CD4-positive, alpha-beta T cell treated with Interleukin-1 beta for 1 hour (primary cell): ENCODE data around the gene PPID.
"Not testable (repeated sequence)": the region's sequence is repeated elsewhere in the genome, so short reads cannot be mapped to it uniquely, and the experiment has no call there.

ENCODE experiments used
- DNase-seq, 2 donors: peaks; one replicate each; pipeline ENCODE4 v3.0.0-alpha.2; 2020 to 2022

PPID gene

DNA sequence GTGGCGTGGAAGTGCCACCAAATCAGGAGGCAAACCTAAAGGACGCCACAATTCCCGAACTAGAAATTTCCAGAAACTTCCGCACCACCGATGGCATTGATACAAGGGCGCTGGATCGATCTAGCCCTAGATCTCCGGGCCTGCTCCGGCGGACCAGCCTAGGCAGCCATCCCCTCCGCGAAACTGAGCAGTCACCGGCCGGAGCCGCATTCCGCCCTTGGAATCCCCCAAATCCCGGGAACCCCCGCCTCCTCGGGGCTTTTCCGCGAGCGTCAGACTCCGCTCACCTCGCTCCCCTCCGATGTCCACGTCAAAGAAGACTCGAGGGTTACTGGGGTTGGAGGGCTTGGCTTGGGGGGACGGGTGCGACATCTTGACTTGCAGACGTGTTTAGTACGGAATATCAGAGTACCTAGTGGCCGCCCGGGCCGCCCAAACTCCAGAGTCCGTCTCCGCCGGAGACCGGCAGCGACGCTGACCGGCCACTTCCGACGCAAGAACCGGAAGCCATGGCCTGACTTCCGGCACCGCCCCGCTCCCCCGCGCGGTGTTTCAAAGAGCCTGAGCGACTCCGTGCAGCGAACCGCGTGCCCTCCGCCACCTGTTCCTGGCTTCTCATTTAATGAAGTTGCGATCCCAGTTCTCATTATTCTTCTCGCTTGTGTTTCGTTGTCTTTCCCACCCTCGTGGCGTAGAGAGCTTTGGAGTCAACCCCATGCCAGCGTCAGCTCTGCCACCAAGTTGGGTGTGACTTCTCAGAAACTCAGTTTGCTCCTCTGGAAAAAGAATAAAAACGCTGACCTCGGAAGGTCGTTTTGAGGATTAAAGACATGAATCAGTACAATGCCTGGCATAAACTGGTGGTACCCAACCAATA lies at the start of gene PPID:
TSS of gene PPID (minus strand) at position 480 of the 877 bp plus-strand sequence. CDS start at position 372, 108 bp downstream.
- peak; percentile 82 for DNase-seq

- no peak for DNase-seq
Measured at GRCh38 chr4:158771776-158772175, 48.6 kb upstream of the PPID start.

DNA sequence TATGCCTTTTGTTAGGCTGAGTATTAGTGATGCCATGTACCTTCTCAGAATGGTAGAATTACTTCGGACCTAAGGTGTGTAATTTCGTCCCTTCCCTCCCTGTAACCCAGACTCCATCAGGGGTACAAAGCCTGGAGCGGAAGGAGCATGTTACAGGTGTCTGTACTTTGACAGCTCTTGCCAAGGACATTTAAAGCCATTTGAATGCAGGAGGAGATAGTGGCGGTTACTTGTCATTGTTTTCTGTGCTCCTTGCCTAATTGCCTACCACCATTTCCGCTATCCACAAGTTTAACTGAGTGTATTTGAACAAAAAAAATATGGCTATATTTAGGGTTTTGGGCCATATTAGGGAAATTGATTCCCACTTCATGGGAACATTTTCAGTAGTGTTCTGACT lies 47.5 kb upstream of the PPID start:
- DNase-seq = no peak

GRCh38 chr4:158769175-158769921 lies 46.2 kb upstream of the PPID start:
- DNase-seq = peak; percentile 46 to 49

DNA sequence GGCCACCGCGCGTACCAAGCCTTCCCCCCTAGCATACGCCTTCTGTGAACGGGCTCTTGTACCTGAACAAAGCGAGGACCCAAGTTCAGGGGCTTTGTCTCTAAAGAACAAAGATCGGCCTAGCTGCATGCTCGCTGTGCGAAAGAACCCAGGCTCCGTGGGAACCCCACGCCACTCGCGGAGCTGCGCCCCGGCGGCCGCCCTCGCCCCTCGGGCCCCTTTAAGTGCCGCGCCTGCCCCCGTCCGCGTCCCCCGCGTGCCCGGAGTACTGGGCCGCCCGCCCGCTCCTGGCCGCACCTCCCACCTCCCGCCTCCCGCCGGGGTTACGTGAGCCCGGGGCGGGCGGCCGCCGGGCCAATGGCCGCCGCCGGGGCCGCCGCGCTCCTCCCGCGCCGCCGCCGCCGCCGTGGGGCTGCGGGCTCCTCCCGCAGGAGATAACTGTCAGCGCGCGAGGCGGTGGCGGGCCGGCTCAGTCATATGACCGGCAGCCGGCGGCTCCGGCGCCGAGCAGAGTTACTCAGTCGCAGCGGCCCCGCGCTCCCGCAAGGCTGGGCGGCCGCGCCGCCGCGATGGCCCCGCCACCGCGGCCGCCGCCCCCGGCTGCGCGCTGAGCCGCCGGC lies 45.5 kb upstream of the PPID start, which contains the start of gene FNIP2:
TSS of gene FNIP2 (plus strand) at position 472 of the 620 bp plus-strand sequence. CDS start 187 bp downstream, outside the sequence.
- peak; percentile 76 to 78 for DNase-seq

- DNase-seq = no peak
Measured at GRCh38 chr4:158767451-158767850, 44.3 kb upstream of the PPID start.

- DNase-seq = no peak
Measured at GRCh38 chr4:158766434-158767044, 43.3 kb upstream of the PPID start.

- no peak for DNase-seq
Measured at GRCh38 chr4:158763462-158763861, 40.3 kb upstream of the PPID start.

DNA sequence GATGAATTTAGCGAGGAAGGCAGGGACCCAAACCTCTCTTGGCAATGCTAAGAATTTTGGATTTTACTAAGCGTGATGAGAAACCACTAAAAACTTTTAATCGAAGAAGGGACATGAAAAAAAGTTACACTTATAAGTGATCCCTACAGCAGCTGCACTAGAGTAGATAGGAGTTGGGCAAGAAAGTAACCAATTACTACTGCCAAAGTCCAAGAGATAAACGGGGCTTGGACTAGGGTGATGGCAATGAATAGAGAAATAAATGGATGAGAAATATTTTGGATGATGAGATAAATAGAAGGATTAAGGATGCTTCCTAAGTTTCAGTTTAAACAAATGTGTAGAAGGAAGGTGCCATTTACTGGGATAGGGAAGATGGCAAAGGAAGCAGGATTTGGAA lies 39.4 kb upstream of the PPID start:
- no peak for DNase-seq

GRCh38 chr4:158760866-158761265 lies 37.7 kb upstream of the PPID start:
- no peak for DNase-seq

GRCh38 chr4:158759539-158759938 lies 36.3 kb upstream of the PPID start:
- not testable (repeated sequence) for DNase-seq

DNA sequence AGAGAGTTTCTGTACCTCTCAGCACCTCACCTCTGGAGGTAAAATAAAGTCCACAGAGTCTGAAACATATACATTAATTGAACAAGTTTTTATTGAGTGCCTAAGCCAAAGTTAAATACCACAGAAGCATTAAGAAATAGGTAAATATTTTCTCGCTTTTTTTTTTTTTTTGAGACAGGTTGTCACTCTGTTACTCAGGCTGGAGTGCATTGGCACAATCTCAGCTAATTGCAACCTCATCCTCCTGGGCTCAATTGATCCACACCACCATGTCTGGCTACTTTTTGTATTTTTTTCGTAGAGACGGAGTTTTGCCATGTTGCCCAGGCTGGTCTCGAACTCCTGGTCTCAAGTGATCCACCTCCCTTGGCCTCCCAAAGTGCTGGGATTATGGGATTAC lies 35.5 kb upstream of the PPID start:
- DNase-seq = no peak

- no peak for DNase-seq
Measured at GRCh38 chr4:158758142-158758541, 34.9 kb upstream of the PPID start.

GRCh38 chr4:158756588-158756987 lies 33.4 kb upstream of the PPID start:
- DNase-seq = no peak

GRCh38 chr4:158755819-158756218 lies 32.6 kb upstream of the PPID start:
- DNase-seq = not testable (repeated sequence)

- DNase-seq = no peak
Measured at GRCh38 chr4:158754385-158755180, 31.4 kb upstream of the PPID start.

- DNase-seq = no peak
Measured at GRCh38 chr4:158750379-158750778, 27.2 kb upstream of the PPID start.

- not testable (repeated sequence) for DNase-seq
Measured at GRCh38 chr4:158746537-158746936, 23.3 kb upstream of the PPID start.

DNA sequence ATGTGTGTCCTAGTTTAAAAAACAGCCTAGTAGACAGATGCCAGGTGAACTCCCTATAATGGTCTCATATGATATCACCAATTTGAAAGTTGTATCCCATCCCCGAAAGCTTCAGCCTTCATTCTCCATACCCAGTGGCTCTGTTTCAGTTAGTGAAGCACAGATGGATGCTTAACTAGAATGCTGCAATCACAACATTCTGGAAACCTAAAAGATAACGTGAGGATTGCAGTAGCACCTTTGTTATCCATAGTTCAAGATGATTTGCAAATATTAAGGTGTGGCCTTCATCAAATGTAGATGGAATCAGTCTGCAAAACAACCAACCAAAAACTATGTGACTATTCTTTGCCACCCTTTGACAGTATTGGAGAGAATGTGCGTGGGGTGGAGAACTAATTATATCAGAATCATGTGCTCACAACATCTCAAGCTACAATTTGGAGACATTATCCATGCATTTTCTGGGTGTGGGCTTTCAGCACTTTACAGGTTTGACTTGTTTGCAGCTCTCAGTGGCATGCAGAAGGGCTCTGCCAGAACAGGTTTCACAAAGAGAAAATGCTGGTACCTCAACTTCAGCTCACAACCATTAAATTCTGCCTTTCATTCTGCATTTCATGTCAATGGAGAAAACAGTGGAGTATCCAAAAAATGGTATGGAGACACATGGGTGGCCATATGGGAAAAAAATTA lies 18.3 kb upstream of the PPID start:
- DNase-seq = no peak

GRCh38 chr4:158739600-158739999 lies 16.4 kb upstream of the PPID start:
- no peak for DNase-seq

- DNase-seq = no peak
Measured at GRCh38 chr4:158738866-158739265, 15.7 kb upstream of the PPID start.
